ENCODE results near the gene YPEL3.

YPEL3 gene

DNA sequence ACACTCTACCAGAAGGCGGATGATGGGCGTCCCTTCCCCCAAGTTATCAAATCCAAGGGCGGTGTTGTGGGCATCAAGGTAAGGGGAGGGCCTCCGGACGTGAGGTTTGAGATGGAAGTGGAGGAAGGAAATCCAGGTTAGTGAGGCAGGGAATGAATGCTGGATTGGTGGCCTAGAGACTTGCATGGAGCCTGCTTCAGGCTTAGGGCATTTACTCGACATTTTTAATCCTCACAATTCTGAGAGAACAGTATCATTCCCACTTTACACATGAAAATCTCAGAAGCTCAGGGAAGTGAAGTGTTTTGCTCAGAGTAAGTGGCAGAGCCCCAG lies 28.5 kb downstream of the YPEL3 start:
- H3K27ac Mint-ChIP-seq = peak overlapping the region; percentile 94
- DNase-seq = no peak
- H3K27me3 Mint-ChIP-seq (ENCODE audit: low read depth, poor library complexity) = no peaks in the 10 kb centered on the region

DNA sequence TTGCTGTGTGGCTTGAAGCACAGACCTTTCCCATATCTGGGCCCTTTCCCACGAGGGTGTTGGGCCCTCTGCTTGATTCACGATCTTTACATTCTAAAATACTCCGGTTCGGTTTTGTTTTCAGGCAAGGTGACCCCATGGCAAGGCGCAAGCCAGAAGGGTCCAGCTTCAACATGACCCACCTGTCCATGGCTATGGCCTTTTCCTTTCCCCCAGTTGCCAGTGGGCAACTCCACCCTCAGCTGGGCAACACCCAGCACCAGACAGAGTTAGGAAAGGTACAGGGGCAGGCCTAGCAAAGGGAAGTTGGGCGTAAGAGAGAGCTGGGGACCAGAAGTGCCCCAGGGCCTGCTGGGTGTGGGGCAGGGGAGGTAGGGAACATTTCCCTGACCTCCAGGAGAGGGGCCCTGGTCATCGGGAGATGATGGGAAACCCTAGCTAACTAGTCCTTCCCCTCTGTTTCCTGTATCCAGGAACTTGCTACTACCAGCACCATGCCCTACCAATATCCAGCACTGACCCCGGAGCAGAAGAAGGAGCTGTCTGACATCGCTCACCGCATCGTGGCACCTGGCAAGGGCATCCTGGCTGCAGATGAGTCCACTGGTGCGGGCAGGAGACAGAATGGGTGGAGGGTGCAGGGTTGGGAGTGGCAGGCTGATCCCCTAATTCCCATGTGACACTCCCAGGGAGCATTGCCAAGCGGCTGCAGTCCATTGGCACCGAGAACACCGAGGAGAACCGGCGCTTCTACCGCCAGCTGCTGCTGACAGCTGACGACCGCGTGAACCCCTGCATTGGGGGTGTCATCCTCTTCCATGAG lies 29.0 kb downstream of the YPEL3 start:
- Mint-ChIP-seq H3K4me3 (peak overlapping the region; percentile 96), H3K36me3 (ENCODE audit: low read depth) (peaks cover 50% of the 10 kb centered on the region), H3K9me3 (no peaks in the 10 kb centered on the region), H3K27me3 (ENCODE audit: low read depth, poor library complexity) (no peaks in the 10 kb centered on the region), H3K4me1 (peaks cover 57% of the 10 kb centered on the region), H3K27ac (peak overlapping the region; percentile 96)
- TF ChIP-seq, protein P1, sequence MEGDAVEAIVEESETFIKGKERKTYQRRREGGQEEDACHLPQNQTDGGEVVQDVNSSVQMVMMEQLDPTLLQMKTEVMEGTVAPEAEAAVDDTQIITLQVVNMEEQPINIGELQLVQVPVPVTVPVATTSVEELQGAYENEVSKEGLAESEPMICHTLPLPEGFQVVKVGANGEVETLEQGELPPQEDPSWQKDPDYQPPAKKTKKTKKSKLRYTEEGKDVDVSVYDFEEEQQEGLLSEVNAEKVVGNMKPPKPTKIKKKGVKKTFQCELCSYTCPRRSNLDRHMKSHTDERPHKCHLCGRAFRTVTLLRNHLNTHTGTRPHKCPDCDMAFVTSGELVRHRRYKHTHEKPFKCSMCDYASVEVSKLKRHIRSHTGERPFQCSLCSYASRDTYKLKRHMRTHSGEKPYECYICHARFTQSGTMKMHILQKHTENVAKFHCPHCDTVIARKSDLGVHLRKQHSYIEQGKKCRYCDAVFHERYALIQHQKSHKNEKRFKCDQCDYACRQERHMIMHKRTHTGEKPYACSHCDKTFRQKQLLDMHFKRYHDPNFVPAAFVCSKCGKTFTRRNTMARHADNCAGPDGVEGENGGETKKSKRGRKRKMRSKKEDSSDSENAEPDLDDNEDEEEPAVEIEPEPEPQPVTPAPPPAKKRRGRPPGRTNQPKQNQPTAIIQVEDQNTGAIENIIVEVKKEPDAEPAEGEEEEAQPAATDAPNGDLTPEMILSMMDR (IDR thresholded peaks at IDR 0.05) = no peak
- DNase-seq = no peak

More for the DNA sequence above, 28.5 kb downstream of the YPEL3 start:
- Mint-ChIP-seq H3K9me3 (no peaks in the 10 kb centered on the region), H3K4me1 (peaks cover 57% of the 10 kb centered on the region), H3K4me3 (peak overlapping the region; percentile 96), H3K36me3 (ENCODE audit: low read depth) (peaks cover 56% of the 10 kb centered on the region)
- TF ChIP-seq, protein P1 (IDR thresholded peaks at IDR 0.05) = no peak

DNA sequence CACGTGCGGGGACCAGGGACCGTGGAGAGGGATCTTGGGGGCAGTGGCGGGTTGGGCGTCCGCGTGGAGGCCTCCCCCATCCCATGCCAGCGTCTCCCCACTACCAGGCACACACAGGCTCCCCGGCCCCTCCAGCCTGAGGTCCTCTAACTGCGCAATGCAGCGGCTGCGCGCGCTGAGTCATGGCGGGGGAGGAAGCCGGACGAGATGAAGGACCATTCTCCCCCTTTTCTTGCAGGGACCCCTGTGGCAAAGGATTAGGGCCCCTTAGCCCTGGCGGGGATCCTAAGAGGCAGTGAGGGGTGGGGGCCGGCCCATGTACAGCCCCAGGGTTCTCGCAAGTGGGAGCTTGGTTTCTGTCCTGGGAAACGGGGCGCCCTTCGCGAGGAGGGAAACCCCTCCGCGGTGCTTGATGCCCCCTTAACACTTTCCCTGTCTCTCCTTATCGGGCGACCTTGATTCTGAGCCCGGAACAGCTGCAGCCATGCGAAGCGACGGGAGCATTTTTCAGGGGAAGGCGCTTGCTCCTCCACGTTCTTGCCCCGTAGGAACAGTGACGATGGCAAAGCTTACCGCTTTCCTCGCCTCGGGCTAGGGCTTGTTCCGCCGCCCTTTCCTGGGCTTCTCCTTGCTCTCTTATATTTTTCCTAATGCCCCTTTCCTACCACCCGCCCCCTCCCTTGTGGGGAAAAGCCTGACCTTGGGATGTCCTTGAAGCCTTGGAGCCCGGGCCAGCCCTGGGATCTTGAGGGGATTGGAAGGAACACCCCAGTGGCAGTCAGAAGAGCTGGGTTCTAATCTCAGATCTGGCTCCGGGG lies 29.9 kb downstream of the YPEL3 start:
- no peaks in the 10 kb centered on the region for H3K9me3 Mint-ChIP-seq
- peak overlapping the region; percentile 85 for H3K27ac Mint-ChIP-seq
- peaks cover 42% of the 10 kb centered on the region for H3K36me3 Mint-ChIP-seq (ENCODE audit: low read depth)
- no peak for DNase-seq
- H3K4me3 Mint-ChIP-seq = peak overlapping the region; percentile 96
- peaks cover 61% of the 10 kb centered on the region for H3K4me1 Mint-ChIP-seq
- TF ChIP-seq, protein P1 (IDR thresholded peaks at IDR 0.05) = no peak
- no peaks in the 10 kb centered on the region for H3K27me3 Mint-ChIP-seq (ENCODE audit: low read depth, poor library complexity)

DNA sequence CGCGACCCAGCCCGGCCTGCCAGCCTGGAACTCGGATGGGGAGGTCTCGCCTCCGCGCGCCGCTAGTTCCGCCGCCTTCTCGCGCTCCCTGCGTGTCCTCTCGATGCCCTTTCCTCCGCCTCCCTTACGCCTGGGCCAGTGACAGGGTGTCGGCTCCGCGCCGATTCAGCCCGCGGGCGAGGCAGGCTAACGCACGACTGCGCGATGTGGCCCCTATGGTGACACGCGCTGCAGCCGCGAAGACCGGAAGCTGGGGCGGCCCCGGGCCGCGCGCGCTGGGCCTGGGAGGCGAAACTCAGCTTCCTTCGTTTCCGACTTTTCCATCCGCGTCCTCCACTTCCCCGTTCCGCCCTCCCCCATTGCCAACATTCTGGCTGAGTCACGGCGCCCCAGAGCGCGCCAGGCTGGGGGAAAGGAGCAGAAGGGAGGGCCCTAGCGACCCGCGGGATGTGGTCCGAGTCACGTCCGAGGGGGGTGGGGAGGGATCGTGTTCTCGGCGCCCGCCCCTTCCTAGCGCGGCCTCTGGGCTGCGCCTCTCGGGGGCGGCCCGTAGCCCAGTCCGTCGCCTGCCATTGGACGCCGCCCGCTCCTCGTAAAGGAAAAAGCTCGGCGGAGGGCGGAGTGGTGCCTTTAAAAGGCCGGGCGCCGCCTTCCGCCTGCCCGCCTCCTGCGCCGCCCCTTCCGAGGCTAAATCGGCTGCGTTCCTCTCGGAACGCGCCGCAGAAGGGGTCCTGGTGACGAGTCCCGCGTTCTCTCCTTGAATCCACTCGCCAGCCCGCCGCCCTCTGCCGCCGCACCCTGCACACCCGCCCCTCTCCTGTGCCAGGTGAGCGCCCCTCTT lies 30.7 kb downstream of the YPEL3 start, which contains the start of gene ALDOA:
Gene ALDOA (plus strand): TSS at position 659 of the 841 bp plus-strand sequence. CDS start 1,138 bp downstream, outside the sequence.
- no peaks in the 10 kb centered on the region for H3K9me3 Mint-ChIP-seq
- H3K4me3 Mint-ChIP-seq = peak within 1 kb of the TSS; percentile 96
- DNase-seq = peak; percentile 91
- H3K27me3 Mint-ChIP-seq (ENCODE audit: low read depth, poor library complexity) = no peaks in the 10 kb centered on the region
- TF ChIP-seq, protein P1 (IDR thresholded peaks at IDR 0.05) = no peak
- peaks cover 37% of the 10 kb centered on the region for H3K36me3 Mint-ChIP-seq (ENCODE audit: low read depth)
- peak within 1 kb of the TSS; percentile 99 for H3K27ac Mint-ChIP-seq
- H3K4me1 Mint-ChIP-seq = peaks cover 67% of the 10 kb centered on the region

DNA sequence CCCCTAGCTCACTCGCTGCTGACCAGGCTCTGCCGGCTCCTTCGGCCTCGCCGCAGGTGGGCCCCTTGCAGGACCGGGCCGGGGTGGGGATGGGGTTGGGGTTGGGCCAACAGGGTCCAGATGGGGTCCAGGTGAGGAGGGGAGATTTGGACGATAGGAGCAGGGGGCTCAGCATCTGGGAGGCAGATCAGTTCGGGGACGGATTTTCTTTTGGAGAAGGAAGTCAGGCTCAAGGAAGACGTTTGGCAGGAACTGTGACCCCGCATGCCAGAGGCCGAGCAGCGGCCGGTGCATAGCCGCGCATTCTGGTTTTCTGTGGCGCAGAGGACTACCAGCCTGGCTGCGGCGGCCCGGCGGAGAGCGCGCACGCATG lies 31.3 kb downstream of the YPEL3 start:
- H3K4me3 Mint-ChIP-seq = peak overlapping the region; percentile 96
- TF ChIP-seq, protein P1 (IDR thresholded peaks at IDR 0.05) = no peak
- no peak for DNase-seq
- H3K4me1 Mint-ChIP-seq = peaks cover 64% of the 10 kb centered on the region
- H3K27ac Mint-ChIP-seq = peak overlapping the region; percentile 99
- H3K27me3 Mint-ChIP-seq (ENCODE audit: low read depth, poor library complexity) = no peaks in the 10 kb centered on the region
- H3K9me3 Mint-ChIP-seq = no peaks in the 10 kb centered on the region
- H3K36me3 Mint-ChIP-seq (ENCODE audit: low read depth) = peaks cover 31% of the 10 kb centered on the region

Measured in nephron progenitor cell (in vitro differentiated cells).